A673 (cell line): ENCODE data around the gene CREB5.

Experiments used
- EZH2 ChIP-seq: fragments of 200-600 bp; sonication (generic); IDR thresholded peaks from 2 replicates; pipeline ENCODE4 v1.6.1; 2017; ENCODE audit warnings: borderline replicate concordance, low read depth, mild to moderate bottlenecking, mixed read lengths, antibody characterized with exemption, low read length; ENCODE audit not compliant: poor library complexity, severe bottlenecking
- TF ChIP-seq, protein P1 (sequence below): fragments of 300-800, 200-600 bp; sonication (generic); conservative IDR thresholded peaks from 2 replicates; pipeline ENCODE4 v1.5.1; 2017; ENCODE audit warnings: low read depth, mild to moderate bottlenecking, antibody characterized with exemption, low read length, moderate library complexity, mixed read lengths

- TF ChIP-seq, protein P1, sequence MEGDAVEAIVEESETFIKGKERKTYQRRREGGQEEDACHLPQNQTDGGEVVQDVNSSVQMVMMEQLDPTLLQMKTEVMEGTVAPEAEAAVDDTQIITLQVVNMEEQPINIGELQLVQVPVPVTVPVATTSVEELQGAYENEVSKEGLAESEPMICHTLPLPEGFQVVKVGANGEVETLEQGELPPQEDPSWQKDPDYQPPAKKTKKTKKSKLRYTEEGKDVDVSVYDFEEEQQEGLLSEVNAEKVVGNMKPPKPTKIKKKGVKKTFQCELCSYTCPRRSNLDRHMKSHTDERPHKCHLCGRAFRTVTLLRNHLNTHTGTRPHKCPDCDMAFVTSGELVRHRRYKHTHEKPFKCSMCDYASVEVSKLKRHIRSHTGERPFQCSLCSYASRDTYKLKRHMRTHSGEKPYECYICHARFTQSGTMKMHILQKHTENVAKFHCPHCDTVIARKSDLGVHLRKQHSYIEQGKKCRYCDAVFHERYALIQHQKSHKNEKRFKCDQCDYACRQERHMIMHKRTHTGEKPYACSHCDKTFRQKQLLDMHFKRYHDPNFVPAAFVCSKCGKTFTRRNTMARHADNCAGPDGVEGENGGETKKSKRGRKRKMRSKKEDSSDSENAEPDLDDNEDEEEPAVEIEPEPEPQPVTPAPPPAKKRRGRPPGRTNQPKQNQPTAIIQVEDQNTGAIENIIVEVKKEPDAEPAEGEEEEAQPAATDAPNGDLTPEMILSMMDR = no peak
- TF ChIP-seq EZH2 = no peak
Observed at GRCh38 chr7:28754447-28754846, 342.1 kb downstream of the CREB5 start.
